Muscle of arm (tissue), 12 donors: Measurements from ENCODE around the gene NSUN7. TPM values are rescaled to one million over a fixed set of nuclear protein-coding genes. Genes with fewer than 3 reads are reported as not detected.
"Not testable (repeated sequence)": the region's sequence is repeated elsewhere in the genome, so short reads cannot be mapped to it uniquely, and the experiment has no call there.

Experiments used
- DNase-seq: peaks from one replicate; pipeline ENCODE4 v3.0.0-alpha.2; 2013
- polyA plus RNA-seq, 12 donors: library from polyadenylated mRNA; unstranded; fragments of 120-200 nt; gene quantifications; one replicate each; pipeline ENCODE4 v1.2.1, GENCODE V29; 2013; ENCODE audit not compliant: insufficient read length in 12 of 12

NSUN7 gene
- polyA plus RNA-seq, 12 donors = 0.54 to 4.4 (median 1.2) TPM; not detected in 2

DNA sequence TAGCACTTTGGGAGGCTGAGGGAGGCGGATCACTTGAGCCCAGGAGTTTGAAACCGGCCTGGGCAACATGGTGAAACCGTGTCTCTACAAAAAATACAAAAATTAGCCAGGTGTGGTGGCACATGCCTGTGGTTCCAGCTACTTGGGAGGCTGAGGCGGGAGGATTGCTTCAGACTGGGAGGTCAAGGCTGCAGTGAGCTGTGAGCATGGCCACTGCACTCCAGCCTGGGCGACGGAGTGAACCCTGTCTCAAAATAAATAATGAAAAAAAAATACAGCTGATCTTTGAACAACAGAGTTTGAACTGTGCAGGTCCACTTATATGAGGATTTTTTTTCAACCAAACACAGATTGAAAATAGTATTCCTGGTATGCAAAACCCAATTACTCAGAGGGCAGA, 67.4 kb downstream of the NSUN7 start:
- not testable (repeated sequence) for DNase-seq

DNA sequence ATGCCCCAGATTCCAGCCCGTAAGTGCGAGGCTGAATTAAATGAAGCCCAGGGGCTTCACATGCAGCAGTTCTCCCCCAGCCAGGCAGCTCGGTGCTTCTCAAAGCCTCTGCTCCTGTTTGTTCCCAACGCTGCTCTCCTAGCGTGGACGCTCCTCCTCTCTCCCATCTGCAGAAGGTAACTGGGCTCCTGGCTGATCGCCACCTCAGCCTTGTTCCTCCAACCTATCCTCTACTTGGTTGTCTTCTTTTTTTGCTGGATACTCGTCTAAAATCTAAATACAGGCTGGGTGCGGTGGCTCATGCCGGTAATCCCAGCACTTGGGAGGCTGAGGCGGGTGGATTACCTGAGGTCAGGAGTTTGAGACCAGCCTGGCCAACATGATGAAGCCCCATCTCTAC, 70.3 kb downstream of the NSUN7 start:
- no peak for DNase-seq

DNA sequence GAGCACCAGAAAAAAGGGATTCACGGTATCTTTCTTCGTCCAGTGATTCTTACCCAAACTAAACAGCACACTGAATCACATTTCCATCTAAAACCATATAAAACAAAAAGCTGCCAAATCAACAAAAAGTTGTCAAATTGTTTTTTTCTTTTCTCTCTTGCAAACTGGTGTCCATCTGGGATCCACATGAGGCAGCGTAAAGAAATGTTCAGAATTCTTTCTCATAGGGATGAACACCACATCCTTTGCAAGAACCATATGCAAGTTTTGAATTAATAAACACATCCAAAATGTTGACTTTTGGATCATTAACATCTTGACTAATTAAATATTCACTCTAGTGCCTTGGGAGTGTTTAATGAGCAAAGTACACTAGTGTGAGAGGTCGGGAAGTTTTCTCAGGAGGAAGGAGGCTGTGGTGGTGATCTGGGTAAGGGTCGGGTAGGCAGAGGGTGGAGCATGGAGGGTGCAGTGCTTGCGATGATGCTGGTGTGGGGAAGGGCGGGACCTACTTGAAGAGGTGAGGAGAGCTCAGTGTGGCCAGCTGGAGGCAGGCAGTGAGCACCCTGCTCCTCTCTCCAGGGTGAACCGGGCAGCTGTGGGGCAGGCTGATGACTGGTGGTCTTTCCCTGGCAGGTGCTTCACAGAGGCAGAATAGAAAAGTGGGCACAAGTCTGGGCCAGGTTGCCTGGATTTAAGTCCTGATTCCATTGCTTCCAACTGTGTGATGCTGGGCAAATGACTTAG, 72.8 kb downstream of the NSUN7 start:
- DNase-seq = no peak

DNA sequence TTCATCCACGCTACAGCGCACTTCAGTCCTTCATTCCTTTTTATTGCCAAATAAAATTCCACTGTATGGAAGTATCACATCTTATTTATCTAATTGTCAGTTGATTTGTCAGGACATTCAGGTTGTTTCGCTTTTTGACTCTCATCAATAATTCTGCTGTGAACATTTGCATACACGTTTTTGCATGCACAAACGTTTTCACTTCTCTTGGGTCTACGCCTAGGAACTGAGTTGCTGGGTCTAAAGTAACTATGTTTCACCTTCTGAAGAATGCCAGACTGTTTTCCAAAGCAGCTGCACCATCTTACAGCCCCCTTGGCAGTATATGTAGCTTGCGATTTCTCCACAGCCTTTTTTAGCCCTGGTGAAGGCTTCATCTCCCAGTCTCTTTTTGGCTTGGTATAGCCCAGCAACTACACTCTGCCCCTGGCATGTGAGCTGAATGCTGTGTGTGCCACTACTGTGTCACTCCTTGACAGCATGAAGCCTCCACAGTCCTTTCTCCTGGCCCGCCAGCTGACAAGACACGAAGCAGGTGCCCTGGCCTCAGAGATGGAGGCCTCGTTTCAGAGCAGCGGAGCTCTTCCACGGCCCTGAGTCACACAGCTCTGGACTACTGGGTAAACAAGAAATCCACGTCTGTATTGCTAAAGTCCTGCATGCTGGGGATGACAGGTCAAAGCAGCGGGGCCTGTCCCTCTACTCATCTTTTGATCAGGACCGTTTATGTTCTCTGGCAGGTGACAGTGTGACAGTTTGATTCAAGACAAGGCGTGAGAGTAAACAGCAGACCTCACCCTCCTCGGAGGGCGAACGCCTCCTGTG, 75.5 kb downstream of the NSUN7 start:
- no peak for DNase-seq

DNA sequence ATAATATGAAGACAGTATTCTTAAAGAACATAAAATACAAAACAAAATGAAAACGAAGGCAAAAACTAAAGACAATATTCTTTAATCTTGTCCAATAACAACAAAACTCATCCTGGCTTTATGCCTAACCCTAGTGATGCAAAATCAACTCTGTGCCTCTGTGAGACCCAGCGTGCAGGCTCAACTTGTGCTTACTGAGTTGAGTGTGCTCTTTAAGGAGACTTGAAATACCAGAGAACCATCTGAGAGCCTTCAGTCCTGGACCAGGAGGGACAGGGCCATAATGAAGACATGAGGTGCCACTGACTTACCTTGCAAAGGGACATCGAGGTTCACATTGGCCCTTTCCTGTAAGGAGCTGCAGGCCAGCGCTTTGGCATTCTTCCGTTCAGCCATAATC, 77.1 kb downstream of the NSUN7 start:
- no peak for DNase-seq

DNA sequence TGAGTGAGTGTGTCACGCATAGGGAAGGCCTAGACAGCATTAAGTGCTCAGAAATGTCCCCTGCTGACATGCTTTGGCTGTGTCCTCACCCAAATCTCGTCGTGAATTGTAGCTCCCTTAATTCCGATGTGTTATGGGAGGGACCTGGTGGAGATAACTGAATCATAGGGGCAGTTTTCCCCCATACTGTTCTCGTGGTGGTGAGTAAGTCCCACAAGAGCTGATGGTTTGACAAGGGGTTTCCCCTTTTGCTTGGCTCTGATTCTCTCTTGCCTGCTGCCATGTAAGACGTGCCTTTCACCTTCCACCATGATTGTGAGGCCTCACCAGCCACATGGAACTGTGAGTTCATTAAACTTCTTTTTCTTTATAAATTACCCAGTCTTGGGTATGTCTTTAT, 78.0 kb downstream of the NSUN7 start:
- no peak for DNase-seq

DNA sequence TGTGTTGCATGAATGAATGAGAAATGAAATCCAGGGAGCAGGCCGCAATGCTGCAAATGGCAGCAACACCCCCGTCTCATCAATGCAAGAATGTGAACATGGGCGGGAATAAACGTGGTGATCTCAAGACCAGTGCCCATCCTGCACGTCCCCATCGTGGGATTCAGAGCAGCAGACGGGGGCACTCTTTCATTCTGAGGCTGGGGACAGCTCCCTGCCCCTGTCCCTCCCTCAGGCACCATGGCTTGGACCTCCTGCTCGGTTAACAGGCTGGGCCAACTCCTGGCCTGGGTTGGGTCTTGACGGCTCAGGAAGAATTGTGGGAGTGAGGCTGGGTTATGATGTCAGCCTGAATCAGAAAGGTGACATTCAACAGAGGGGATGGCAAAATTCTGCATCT, 78.9 kb downstream of the NSUN7 start:
- DNase-seq = no peak

DNA sequence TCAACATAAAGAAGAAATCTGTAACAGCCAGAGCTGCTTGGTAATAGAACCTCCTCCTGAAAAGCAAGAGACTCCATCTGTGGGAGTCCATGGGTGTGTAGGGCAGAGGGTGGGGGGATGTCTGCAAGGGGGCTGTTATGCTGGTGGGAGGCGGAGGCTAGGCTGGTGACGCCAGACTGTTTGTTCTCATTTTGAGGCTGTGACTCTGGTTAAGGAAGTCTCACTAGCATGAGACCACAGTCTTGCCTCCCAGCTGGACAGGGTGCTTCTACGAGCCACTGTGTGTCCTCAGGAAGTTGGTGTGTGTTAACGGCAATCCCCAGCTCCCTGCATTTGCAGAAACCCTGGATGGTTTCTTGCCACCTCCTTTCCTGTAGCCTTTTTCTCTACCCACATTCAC, 79.8 kb downstream of the NSUN7 start:
- DNase-seq = no peak

DNA sequence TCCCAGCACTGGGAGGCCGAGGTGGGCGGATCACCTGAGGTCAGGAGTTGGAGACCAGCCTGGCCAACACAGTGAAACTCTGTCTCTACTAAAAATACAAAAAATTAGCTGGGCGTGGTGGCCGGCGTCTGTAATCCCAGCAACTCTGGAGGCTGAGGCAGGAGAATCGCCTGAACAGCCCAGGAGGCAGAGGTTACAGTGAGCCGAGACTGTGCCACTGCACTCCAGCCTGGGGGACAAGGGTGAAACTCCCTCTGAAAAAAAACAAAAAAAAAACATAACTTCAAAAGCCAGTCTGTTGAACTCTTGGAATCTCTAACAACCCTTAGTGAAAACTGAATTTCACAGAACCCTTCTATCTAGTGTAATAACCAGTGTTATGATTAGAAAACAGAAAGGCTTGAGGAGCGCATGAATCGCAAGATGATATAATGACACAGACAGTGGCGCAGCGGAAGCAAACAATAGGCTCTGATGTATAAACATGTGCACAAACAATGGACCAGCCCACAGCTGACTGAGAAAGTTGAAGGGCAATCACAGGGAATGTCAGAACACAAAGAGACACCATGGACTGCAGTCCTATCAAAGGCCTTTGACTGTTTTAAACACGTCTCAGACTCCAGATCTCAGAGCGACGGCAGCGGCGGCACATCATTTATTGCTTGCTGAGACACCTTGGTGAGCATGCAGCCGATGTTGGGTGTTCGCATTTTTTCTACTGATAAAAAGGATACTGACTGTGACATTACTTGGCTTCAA, 81.6 kb downstream of the NSUN7 start:
- DNase-seq = no peak

DNA sequence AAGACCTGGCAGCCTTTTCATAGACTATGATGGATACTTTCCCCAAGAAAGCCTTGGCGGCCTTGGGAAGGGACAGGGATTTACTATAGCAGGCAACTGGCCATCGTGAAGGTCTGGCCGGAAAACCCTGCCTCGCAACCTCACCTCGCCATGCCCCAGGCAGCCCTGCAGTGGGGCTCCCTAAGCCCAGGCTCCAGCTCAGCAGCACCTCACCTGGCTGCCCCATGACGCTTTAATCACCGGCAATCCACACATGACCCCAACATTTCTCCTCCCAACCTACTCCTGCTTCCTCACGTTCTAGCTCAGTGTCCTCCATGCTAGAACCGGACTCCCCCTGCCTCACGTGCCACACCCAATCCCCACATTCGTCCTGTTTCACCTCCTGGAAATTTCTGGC, 82.4 kb downstream of the NSUN7 start:
- DNase-seq = no peak

DNA sequence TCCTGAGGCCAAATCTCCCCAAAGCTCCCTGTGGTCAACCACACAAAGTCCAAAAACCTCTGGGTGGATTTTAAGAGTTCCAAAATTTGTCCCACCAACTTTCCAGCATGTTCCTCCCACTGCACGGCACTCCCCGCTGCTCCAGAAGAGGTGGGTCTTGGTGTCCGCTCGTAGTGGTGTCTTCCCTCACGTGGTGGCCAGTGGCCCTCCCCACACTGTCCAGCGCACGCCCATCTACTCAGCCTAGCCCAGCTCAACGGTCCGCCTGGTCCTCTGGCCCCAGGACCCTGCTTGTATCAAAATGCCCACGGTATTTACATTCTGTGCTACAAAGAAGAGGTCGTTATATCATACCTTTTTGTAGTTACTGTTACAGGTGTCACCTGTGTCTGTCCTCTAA, 83.5 kb downstream of the NSUN7 start:
- no peak for DNase-seq

DNA sequence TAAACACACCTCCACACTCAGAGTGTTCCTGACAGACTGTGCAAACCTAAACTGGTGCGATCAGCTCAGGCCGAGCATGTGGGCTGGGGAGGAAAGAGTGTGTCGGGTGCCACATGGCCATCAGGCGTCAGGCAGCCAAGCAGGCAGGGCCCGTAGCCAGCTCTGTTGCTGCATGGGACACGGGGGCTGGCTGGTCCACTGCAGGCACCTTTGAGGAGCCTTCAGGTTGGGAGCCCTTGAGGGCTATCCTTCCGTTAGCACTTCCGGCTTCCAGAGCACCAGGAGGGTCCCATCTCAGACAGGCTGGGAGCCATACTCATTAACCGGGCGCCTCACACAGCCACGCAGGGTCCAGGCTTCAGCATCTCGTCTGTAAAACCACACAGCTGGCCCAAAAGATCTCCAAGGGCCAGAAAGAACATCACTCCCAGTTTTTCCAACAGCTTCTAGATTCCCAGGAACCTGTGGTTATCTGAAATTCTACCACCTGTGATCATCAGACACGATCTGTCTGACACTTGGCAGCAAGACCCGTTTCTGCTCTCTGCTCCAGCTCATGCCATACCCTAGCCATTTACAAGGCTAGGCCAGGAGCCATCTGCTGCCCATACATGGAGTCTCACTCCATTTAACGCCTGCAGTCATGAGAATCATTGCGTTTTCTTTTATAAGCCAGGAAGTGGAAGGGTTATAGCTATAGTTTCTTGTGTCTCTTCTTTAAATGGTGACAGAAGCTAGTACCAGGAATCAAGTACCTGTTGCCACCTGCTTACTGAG, 87.5 kb downstream of the NSUN7 start:
- no peak for DNase-seq

DNA sequence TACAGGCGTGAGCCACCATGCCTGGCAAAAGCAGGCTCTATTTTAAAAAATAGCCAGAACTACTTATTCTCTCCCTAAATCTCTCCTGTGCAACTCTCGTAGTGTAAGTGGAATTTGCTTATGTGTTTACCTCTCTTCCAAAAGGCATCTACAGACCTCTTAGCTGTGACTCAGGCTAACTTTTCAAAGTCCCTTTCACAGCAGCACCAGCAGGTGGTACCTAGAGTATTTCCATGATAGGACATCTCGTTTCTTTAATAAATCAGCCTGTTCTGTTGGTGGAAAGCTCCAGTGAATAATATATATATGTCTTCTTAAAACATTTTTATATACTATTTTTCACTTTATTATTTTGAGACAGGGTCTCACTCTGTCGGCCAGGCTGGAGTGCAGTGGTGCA, 89.0 kb downstream of the NSUN7 start:
- DNase-seq = no peak

DNA sequence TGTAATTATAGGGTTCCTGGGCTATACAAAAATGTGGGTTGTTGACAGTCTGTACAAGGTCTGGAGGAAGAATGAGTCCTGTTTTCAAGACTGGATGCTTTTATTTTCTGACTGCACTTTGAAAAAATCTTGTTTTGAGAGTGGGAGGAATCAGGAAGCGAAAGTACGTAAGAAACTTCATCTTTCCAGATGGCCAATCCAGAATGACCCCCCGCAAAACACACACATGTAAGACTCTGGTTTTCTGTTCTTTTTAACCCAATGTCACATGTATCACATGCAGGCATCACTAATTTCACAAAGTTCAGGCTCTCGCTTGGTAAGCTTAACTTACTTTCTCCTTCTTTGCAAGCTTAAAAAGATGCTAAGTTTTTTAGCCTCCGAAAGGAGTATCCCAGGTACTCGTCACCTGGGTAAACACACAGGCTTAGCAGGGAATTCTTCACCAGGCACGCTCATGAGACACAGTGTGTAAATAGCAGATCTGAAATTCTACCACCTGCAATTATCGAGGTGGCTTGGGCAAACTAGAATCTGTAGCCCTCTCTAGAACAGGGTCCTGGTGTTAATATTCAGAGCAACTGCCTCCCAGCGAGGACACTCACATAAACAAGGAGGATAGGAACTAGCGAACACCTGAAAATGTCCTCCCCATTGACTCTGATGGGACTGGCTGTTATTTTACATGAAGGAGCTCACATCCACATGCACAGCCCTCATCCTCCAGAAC, 90.7 kb downstream of the NSUN7 start:
- DNase-seq = no peak

DNA sequence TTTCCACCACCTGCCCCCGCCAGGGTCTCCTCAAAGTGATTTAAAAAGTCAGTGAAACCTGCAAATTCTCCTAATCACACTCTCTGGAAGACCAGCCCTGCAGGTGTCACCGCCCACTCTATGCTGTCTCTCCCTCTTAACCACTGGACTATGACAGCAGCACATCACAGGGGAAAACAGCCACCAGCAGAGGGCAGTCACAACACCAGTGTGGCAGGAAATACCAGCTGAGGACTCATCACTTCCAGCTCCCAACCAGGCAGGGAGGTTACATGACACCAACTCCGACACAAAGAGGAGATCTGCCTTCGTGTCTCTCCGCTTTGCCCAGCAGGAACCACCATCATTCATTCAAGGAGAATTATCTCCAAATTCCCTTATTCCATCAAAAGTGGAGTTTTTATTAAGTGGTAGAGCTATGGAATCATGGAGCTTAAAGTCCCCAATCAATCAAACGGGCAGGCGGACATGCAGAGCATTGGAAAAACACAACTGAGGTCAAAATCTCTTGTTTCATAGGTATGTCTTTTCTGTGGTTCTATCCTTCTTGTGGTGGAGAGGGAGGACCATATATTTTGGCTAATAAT, 91.3 kb downstream of the NSUN7 start:
- peak; percentile 38 for DNase-seq

DNA sequence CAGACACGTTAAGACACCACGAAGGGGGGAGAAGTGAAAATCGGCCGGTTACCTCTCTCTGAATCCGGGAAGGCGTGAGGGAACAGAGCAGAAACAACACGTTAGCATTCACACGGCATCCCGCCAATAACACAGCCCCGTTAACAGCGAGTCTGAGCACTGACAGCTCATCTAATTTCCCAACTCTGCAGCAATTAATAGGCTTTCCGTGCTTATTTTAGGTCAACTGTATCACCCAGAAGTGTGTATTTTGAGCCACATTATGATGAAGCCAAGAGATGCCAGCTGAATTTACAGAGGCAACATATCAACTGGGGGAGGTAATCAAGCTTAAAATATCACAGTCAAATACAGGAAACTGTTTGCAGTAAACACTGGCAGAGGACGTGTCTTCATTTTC, 92.6 kb downstream of the NSUN7 start:
- no peak for DNase-seq

DNA sequence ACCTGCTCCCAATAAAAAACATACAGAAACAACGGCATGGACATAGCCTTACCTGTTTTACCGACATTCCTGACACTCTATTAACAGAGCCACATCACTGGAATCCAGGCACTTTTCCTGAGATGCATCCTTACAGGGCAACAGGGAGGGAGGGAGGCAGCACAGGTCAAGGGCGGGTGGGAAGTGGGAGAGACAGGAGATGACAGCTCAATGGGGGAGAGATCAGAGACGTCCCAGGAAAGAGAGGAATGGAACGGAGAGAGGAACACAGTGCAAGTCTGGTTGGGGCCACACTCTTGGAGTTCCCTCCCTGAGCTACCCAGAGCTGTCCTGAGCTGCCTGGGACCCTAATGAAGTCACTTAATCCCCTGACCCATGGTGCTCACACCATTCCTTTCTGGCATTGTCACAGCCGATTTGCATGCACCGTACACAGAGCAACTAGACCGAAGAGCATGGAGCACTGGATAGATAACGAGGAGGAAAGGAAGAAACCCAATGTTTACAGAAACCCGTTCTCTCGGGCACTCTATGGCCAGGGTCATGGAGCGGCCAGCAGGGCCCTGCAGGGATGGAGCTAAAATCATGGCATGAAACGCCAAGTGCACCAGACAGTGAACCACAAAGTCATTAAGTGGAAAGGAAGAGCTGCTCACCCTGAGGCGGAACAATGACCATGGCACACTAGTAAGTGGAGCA, 93.1 kb downstream of the NSUN7 start:
- DNase-seq = no peak

DNA sequence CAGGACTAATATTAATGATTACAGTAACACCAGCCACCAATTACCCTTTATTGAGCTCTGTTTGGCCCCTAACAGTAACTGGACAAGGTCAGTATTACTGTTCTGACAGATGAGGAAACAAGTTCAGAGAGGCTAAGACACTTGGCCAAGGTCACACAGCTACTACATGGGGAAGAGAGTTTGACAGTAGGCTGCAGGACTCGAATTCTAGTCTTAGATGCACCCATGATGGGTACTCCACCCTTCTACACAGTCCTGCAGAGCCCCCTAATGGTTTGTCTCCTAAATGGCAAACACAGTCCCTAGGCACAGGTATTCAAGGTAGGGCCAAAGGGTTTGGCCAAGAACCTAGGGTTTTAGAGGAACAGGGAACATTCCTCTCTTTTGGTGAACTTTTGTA, 93.9 kb downstream of the NSUN7 start:
- no peak for DNase-seq

DNA sequence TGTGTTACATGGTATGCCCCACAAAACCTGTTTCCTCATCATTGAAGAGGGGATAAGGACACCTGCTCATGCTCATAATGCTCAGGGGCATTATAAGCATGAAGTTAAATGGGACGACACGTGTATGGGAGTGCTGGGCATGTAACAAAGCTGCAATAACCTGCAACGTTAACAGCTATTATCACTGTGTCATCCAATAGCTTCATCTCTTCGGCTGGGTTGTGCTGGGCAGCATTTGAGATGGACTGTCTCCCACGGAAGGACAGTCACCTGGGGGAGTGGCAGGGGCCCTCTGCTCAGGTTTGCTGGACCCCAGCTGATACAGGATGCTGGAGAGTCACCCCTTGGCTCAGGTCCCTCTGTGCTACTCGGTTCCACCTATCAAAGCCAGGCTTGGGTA, 94.5 kb downstream of the NSUN7 start:
- no peak for DNase-seq
